HG02870 (cell line): ENCODE measurements around the gene NOVA1.
"Not testable (repeated sequence)": the region's sequence is repeated elsewhere in the genome, so short reads cannot be mapped to it uniquely, and the experiment has no call there.

Experiments
- ATAC-seq: cut with Tn5 transposase; IDR thresholded peaks from one replicate; pipeline ENCODE4 v1.9.1; 2021; ENCODE audit warnings: mild to moderate bottlenecking, moderate library complexity; ENCODE audit not compliant: unreplicated experiment

Gene NOVA1

GRCh38 chr14:26597589-26598080 is at the start of gene NOVA1:
Gene NOVA1 (minus strand): TSS chr14:26598033. CDS start chr14:26597436, 597 bp downstream.
- no peak for ATAC-seq

GRCh38 chr14:26645057-26645456 is 47.2 kb upstream of the NOVA1 start:
- ATAC-seq, result not testable (repeated sequence)

GRCh38 chr14:26636561-26636960 is 38.7 kb upstream of the NOVA1 start:
- ATAC-seq, result no peak

- ATAC-seq, result not testable (repeated sequence)
Measured at GRCh38 chr14:26634946-26635345, 37.1 kb upstream of the NOVA1 start.

- no peak for ATAC-seq
Measured at GRCh38 chr14:26626256-26626655, 28.4 kb upstream of the NOVA1 start.

GRCh38 chr14:26622611-26623010 is 24.8 kb upstream of the NOVA1 start:
- no peak for ATAC-seq

GRCh38 chr14:26621807-26622560 is 24.2 kb upstream of the NOVA1 start:
- ATAC-seq, result no peak

- no peak for ATAC-seq
Measured at GRCh38 chr14:26621364-26621763, 23.5 kb upstream of the NOVA1 start.

GRCh38 chr14:26611259-26611658 is 13.4 kb upstream of the NOVA1 start:
- no peak for ATAC-seq

- no peak for ATAC-seq
Measured at GRCh38 chr14:26606729-26607312, 9.0 kb upstream of the NOVA1 start.

GRCh38 chr14:26605602-26606001 is 7.8 kb upstream of the NOVA1 start:
- no peak for ATAC-seq

GRCh38 chr14:26602902-26603301 is 5.1 kb upstream of the NOVA1 start:
- no peak for ATAC-seq

GRCh38 chr14:26601856-26602255 is 4.0 kb upstream of the NOVA1 start:
- ATAC-seq, result no peak

GRCh38 chr14:26599291-26599690 is 1.5 kb upstream of the NOVA1 start:
- no peak for ATAC-seq

- no peak for ATAC-seq
Measured at GRCh38 chr14:26598672-26599131, 869 bp upstream of the NOVA1 start.

GRCh38 chr14:26598081-26598671 is 343 bp upstream of the NOVA1 start:
- no peak for ATAC-seq

GRCh38 chr14:26597071-26597588 is 703 bp downstream of the NOVA1 start:
- no peak for ATAC-seq

GRCh38 chr14:26596543-26597061 is 1.2 kb downstream of the NOVA1 start:
- ATAC-seq, result no peak

GRCh38 chr14:26595926-26596542 is 1.8 kb downstream of the NOVA1 start:
- no peak for ATAC-seq

GRCh38 chr14:26594756-26595545 is 2.9 kb downstream of the NOVA1 start:
- no peak for ATAC-seq
